Kidney (tissue), 14 donors: ENCODE measurements around the gene ACY1. TPM values are rescaled to one million over a fixed set of nuclear protein-coding genes. Genes with fewer than 3 reads are reported as not detected.

Experiments
- DNase-seq, 5 donors: peaks; one replicate each; pipeline ENCODE4 v3.0.0-alpha.2; 2013 to 2020
- FAIRE-seq: peaks from 2 replicates; lab custom pipeline; 2012; peaks lifted over from hg19 to GRCh38; lab: Jason Lieb, UNC
- H3K27ac ChIP-seq, 2 donors: one replicate each; pipeline ENCODE4 v1.7.0; 2013; ENCODE audit warnings: low read depth in 2 of 2, low read length in 2 of 2, inconsistent platforms in 1 of 2
- H3K27me3 ChIP-seq: one replicate; pipeline ENCODE4 v1.7.1; 2013; ENCODE audit warnings: low read length, inconsistent platforms; ENCODE audit not compliant: control insufficient read depth, insufficient read depth
- H3K36me3 ChIP-seq, 3 donors: one replicate each; pipeline versions ENCODE4 v1.7.0 to v1.7.1; 2013; ENCODE audit warnings: low read length in 3 of 3, control low read depth in 1 of 3, inconsistent platforms in 1 of 3; ENCODE audit not compliant: insufficient read depth in 3 of 3, control insufficient read depth in 2 of 3
- H3K4me1 ChIP-seq, 3 donors: one replicate each; pipeline versions ENCODE4 v1.7.0 to v1.7.1; 2013; ENCODE audit warnings: low read length in 3 of 3, inconsistent platforms in 1 of 3, low read depth in 1 of 3; ENCODE audit not compliant: control insufficient read depth in 2 of 3, insufficient read depth in 2 of 3
- H3K4me3 ChIP-seq, 3 donors: one replicate each; pipeline versions ENCODE4 v1.7.0 to v1.8.1; 2013; ENCODE audit warnings: low read length in 3 of 3, control low read depth in 1 of 3, inconsistent platforms in 1 of 3
- H3K9ac ChIP-seq, 3 donors: one replicate each; pipeline versions ENCODE4 v1.7.0 to v1.7.1; 2013; ENCODE audit warnings: low read length in 3 of 3, control low read depth in 1 of 3, inconsistent platforms in 1 of 3
- H3K9me3 ChIP-seq, 3 donors: one replicate each; pipeline versions ENCODE4 v1.7.0 to v1.7.1; 2013; ENCODE audit warnings: low read length in 3 of 3, control low read depth in 1 of 3, inconsistent platforms in 1 of 3; ENCODE audit not compliant: control insufficient read depth in 2 of 3, insufficient read depth in 1 of 3
- intact Hi-C: fragments of 100-400 bp; cut with DNase I; formaldehyde crosslinking; loops from one replicate; pipeline ENCODE4 v1.11.1; 2022
- polyA plus RNA-seq: library from polyadenylated mRNA; stranded (reverse); fragments of 350-450 nt; fragmentation: Illumina TruSeq; extraction: RNeasy Lipid Tissue Mini Kit (QIAGEN cat#74804); gene quantifications from one replicate; pipeline ENCODE4 v1.2.3, GENCODE V29; 2014; ENCODE audit warnings: low read depth, low replicate concordance; ENCODE audit not compliant: insufficient read depth
- total RNA-seq: library from RNA; stranded (reverse); fragmentation: NEBNext Ultra II Directional; extraction: Animal tissue kit (Norgen Biotek cat#: 25700); gene quantifications from one replicate; pipeline ENCODE4 v1.2.1, GENCODE V29; 2021
- TF ChIP-seq, protein P1 (sequence below): IDR thresholded peaks from 3 replicates; pipeline ENCODE4 v1.5.1; 2012; ENCODE audit warnings: mild to moderate bottlenecking, moderate library complexity, borderline replicate concordance; ENCODE audit not compliant: insufficient read depth; ENCODE audit errors: extremely low read depth
- donor health status: control.
- donor health status: control.
- donor health status: control.
- donor health status: control.
- donor health status: control.
- donor health status: DM: yes; HTN: yes; CAD: no.
- donor health status: Normal renal cell carcinoma (clear cell type).

Gene ACY1
- total and polyA plus RNA-seq, 2 donors from 2014 or later, result 68.1 to 856 TPM

DNA sequence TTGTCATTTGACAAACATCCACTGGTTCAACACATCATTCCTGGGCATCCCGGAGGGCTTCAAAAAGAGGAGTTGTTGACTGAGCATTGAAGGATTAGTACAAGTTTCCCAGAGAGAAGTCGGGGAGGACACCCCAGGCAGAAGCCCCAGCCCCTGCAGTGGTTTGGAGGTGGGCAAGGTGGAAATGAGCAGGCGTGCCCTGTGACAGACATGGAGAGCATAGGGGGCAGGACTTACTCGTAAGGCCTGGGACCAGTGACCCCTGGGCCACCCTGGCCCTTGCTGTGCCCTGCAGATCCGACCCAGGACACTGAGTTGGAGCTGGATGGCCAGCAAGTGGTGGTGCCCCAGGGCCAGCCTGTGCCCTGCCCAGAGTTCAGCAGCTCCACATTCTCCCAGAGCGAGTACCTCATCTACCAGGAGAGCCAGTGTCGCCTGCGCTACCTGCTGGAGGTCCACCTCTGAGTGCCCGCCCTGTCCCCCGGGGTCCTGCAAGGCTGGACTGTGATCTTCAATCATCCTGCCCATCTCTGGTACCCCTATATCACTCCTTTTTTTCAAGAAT lies 35.2 kb upstream of the ACY1 start:
- H3K36me3 ChIP-seq, result peaks cover 0 to 9% (median 4%) of the 10 kb centered on the region in 3 donors
- FAIRE-seq (no peak), DNase-seq (peak in 2 of 5 donors; percentile 36 to 39)

GRCh38 chr3:51949121-51949520 lies 34.2 kb upstream of the ACY1 start:
- H3K27me3 ChIP-seq, result no peaks in the 10 kb centered on the region
- peaks cover 0 to 9% (median 4%) of the 10 kb centered on the region in 3 donors for H3K36me3 ChIP-seq
- no peaks in the 10 kb centered on the region for H3K9me3 ChIP-seq
- no peak for FAIRE-seq
- no peaks in the 10 kb centered on the region for H3K4me1 ChIP-seq
- H3K9ac ChIP-seq, result no peak overlapping the region
- intact Hi-C loops, result no loop called here
- peak in 1 of 5 donors; percentile 40 for DNase-seq
- no peak overlapping the region for H3K27ac ChIP-seq
- TF ChIP-seq, protein P1, sequence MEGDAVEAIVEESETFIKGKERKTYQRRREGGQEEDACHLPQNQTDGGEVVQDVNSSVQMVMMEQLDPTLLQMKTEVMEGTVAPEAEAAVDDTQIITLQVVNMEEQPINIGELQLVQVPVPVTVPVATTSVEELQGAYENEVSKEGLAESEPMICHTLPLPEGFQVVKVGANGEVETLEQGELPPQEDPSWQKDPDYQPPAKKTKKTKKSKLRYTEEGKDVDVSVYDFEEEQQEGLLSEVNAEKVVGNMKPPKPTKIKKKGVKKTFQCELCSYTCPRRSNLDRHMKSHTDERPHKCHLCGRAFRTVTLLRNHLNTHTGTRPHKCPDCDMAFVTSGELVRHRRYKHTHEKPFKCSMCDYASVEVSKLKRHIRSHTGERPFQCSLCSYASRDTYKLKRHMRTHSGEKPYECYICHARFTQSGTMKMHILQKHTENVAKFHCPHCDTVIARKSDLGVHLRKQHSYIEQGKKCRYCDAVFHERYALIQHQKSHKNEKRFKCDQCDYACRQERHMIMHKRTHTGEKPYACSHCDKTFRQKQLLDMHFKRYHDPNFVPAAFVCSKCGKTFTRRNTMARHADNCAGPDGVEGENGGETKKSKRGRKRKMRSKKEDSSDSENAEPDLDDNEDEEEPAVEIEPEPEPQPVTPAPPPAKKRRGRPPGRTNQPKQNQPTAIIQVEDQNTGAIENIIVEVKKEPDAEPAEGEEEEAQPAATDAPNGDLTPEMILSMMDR, result no peak
- no peak overlapping the region for H3K4me3 ChIP-seq

More for the DNA sequence above, 35.2 kb upstream of the ACY1 start:
- H3K9me3 ChIP-seq, result no peaks in the 10 kb centered on the region
- intact Hi-C loops, result no loop called here
- no peaks in the 10 kb centered on the region for H3K27me3 ChIP-seq
- H3K9ac ChIP-seq, result no peak overlapping the region
- no peak overlapping the region for H3K27ac ChIP-seq
- H3K4me3 ChIP-seq, result no peak overlapping the region
- TF ChIP-seq, protein P1, result no peak
- H3K4me1 ChIP-seq, result peaks cover 0 to 3% (median 3%) of the 10 kb centered on the region in 3 donors

DNA sequence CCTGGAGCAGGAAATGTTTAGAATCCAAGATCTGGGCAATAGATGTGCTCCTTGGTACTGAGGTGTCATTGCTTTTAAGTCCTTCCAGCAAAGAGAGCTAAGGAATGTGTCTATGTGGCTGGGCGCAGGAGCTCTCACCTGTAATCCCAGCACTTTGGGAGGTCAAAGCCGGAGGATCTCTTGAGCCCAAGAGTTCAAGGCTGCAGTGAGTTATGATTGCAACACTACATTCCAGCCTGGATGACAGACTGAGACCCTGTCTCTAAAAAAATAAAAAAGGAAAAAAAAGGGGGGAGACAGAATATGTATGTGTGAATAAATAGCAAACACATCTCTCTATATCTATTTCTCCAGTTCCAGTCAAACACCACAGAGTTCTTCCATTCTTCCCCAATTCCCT lies 32.4 kb upstream of the ACY1 start:
- Histone ChIP-seq H3K9ac (no peak overlapping the region), H3K27me3 (no peaks in the 10 kb centered on the region), H3K36me3 (peaks cover 0 to 4% (median 2%) of the 10 kb centered on the region in 3 donors), H3K9me3 (no peaks in the 10 kb centered on the region), H3K4me3 (no peak overlapping the region), H3K27ac (no peak overlapping the region), H3K4me1 (peaks cover 0 to 8% (median 0%) of the 10 kb centered on the region in 3 donors)
- DNase-seq, result no peak
- TF ChIP-seq, protein P1, result no peak
- FAIRE-seq, result no peak
- intact Hi-C loops, result no loop called here
